ENCODE measurements around the gene OR2J2. TPM values are rescaled to one million over a fixed set of nuclear protein-coding genes. Genes with fewer than 3 reads are reported as not detected.
"Not testable (repeated sequence)": the region's sequence is repeated elsewhere in the genome, so short reads cannot be mapped to it uniquely, and the experiment has no call there.

OR2J2 gene
- total and polyA plus RNA-seq, 7 donors, result not detected

DNA sequence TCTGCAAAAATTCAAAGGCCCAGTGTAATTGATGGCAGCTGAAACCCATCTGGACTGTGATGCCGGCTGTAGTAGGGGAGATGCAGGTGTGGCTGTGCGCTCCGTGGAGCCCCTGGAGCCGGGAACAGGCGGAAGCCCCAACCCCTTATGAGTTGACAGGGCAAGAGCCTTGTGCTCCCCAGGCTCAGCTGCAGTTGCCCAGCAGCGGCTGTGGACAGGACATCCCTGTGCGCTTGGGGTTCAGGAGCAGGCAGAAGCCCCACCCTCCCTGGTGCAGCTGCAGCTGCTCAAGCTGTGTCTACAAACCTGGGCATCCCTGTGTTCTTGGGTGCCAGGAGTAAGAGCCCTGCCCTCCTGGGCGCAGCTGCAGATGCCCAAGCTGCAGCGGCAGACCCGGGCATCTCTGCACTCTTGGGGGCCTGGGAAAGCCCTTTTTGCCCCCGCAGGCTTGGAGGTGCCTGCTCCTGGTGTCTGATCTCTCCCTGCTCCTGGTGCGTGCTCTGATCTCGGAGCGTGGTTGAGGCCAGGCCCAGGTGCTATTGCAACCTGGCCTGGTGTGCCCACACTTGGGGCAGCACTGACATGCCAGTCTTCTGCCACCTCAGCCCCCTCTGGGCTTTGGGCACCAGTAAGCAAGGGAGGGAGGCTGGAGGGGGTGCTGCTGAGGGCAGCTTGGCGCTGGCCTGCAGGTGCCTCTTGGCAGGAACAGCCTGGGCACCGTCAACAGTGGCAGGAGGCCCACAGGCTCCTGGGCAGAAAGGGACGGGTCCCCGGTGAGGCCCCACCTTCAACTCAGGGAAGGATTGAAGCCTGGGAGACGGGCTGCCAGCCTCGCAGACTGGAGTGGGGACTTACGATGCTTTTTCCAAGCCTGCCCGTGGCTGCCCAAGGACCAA lies 30.3 kb downstream of the OR2J2 start:
- DNase-seq (peak in 1 of 2 donors; percentile 30), ATAC-seq (no peak)
- Histone ChIP-seq H3K27me3 (ENCODE audit: insufficient read depth in 3 of 3, low read length in 2 of 3) (no peaks in the 10 kb centered on the region), H3K27ac (no peak overlapping the region), H3K4me3 (no peak overlapping the region), H3K9me3 (no peaks in the 10 kb centered on the region), H3K4me1 (no peaks in the 10 kb centered on the region), H3K36me3 (ENCODE audit: insufficient read depth in 1 of 2, low read depth in 1 of 2) (no peaks in the 10 kb centered on the region)
- intact Hi-C loops (cut with DNase I), result no loop called here
- 72 to 83% (median 80%) methylated on average over 22 of the region's 22 CpGs for WGBS, 3 donors
- TF ChIP-seq, protein P1, sequence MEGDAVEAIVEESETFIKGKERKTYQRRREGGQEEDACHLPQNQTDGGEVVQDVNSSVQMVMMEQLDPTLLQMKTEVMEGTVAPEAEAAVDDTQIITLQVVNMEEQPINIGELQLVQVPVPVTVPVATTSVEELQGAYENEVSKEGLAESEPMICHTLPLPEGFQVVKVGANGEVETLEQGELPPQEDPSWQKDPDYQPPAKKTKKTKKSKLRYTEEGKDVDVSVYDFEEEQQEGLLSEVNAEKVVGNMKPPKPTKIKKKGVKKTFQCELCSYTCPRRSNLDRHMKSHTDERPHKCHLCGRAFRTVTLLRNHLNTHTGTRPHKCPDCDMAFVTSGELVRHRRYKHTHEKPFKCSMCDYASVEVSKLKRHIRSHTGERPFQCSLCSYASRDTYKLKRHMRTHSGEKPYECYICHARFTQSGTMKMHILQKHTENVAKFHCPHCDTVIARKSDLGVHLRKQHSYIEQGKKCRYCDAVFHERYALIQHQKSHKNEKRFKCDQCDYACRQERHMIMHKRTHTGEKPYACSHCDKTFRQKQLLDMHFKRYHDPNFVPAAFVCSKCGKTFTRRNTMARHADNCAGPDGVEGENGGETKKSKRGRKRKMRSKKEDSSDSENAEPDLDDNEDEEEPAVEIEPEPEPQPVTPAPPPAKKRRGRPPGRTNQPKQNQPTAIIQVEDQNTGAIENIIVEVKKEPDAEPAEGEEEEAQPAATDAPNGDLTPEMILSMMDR (IDR thresholded peaks at IDR 0.05), result no peak

DNA sequence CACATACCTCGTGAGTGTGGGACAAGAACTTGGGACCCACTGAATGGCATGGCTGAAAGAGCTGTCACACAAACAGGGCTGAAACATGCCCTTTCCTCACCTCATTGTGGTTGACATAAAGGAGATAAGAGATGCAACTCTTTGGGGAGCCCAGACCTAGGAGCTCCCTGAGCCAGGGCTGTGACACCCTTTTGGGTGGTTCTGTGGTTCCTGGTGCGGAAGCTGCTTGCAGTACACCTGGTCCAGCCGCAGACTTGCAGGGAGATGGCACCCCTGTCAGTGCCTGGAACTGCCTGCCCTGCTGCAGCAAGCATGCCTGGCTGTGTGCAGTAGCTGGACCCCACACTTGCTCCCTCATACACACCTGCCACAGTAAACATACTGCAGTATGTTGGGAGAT lies 31.3 kb downstream of the OR2J2 start:
- Histone ChIP-seq H3K9me3 (no peaks in the 10 kb centered on the region), H3K27me3 (ENCODE audit: insufficient read depth in 3 of 3, low read length in 2 of 3) (no peaks in the 10 kb centered on the region), H3K36me3 (ENCODE audit: insufficient read depth in 1 of 2, low read depth in 1 of 2) (no peaks in the 10 kb centered on the region), H3K4me1 (no peaks in the 10 kb centered on the region), H3K4me3 (no peak overlapping the region), H3K27ac (no peak overlapping the region)
- ATAC-seq (no peak), DNase-seq (peak in 1 of 2 donors; percentile 30)
- intact Hi-C loops (cut with DNase I), result no loop called here
- TF ChIP-seq, protein P1 (IDR thresholded peaks at IDR 0.05), result no peak
- 84 to 89% (median 85%) methylated on average over 3 of the region's 3 CpGs for WGBS, 3 donors

DNA sequence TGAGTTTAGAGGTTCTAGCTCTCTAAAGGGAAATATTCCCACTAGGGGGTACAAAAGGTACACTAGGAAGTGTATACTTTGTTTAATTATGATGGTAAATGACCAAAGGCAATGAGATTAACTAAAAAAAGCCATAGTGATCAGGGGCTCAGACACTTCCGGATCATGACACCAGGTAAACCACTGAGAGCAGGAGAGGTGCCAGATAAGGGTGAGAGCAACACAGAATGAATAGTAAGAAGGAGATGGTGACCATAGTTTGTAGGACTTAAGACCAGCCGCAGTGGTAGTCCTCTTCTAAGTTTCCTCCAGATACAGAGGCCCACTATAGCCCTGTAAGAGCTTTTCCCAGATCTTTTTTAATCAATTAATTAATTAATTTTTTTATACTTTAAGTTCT lies 40.8 kb downstream of the OR2J2 start:
- no peak for ATAC-seq
- WGBS, 3 donors, result 85 to 96% (median 91%) methylated on average over 2 of the region's 2 CpGs
- no peak overlapping the region for H3K4me3 ChIP-seq
- H3K27ac ChIP-seq, result no peak overlapping the region
- intact Hi-C loops (cut with DNase I), result no loop called here
- H3K27me3 ChIP-seq (ENCODE audit: insufficient read depth in 3 of 3, low read length in 2 of 3), result no peaks in the 10 kb centered on the region
- no peak for DNase-seq
- H3K4me1 ChIP-seq, result no peaks in the 10 kb centered on the region
- TF ChIP-seq, protein P1 (IDR thresholded peaks at IDR 0.05), result no peak
- H3K9me3 ChIP-seq, result no peaks in the 10 kb centered on the region
- H3K36me3 ChIP-seq (ENCODE audit: insufficient read depth in 1 of 2, low read depth in 1 of 2), result no peaks in the 10 kb centered on the region

DNA sequence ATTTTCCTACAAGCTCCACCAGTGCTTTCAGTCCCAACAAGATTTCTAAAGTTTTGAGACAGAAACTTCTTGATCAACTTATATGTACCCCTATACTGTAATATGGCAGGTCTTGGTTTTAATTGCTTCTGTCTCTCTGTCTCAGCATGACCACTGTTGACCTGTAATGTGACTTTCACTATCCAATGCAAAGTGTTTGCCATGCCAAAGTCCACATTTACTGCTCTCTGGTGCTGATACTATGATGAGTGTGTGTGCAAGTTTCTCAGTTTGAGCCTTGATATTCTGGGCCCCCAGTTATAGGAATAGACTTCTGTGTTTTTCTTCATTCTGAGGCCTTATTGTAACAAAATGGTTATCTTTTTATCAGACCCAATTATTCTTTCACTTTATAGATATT lies 45.8 kb downstream of the OR2J2 start:
- TF ChIP-seq, protein P1 (IDR thresholded peaks at IDR 0.05), result no peak
- Histone ChIP-seq H3K9me3 (no peaks in the 10 kb centered on the region), H3K36me3 (ENCODE audit: insufficient read depth in 1 of 2, low read depth in 1 of 2) (no peaks in the 10 kb centered on the region), H3K27me3 (ENCODE audit: insufficient read depth in 3 of 3, low read length in 2 of 3) (no peaks in the 10 kb centered on the region), H3K4me3 (no peak overlapping the region), H3K4me1 (no peaks in the 10 kb centered on the region), H3K27ac (no peak overlapping the region)
- ATAC-seq (no peak), DNase-seq (no peak)
- intact Hi-C loops (cut with DNase I), result no loop called here

DNA sequence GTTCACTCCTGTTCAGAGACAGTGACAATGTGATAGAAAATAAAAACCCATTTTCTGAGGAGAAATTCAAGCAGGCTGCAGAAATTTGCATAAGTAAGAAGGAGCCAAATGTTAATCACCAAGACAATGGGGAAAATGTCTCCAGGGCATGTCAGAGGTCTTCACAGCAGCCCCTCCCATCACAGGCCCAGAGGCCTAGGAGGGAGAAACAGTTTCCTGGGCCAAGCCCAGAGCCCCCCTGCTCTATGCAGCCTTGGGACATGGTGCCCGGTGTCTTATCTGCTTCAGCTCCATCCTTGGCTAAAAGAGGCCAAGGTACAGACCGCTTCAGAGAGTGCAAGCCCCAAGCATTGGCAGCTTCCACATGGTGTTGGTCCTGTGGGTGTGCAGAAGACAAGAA lies 46.5 kb downstream of the OR2J2 start:
- ATAC-seq; H3K4me3 ChIP-seq; H3K9me3 ChIP-seq; H3K36me3 ChIP-seq (ENCODE audit: insufficient read depth in 1 of 2, low read depth in 1 of 2); H3K27ac ChIP-seq; H3K27me3 ChIP-seq (ENCODE audit: insufficient read depth in 3 of 3, low read length in 2 of 3); H3K4me1 ChIP-seq; DNase-seq; intact Hi-C loops (cut with DNase I): not testable (repeated sequence)
- 46 to 82% (median 56%) methylated on average over 2 of the region's 2 CpGs for WGBS, 3 donors

DNA sequence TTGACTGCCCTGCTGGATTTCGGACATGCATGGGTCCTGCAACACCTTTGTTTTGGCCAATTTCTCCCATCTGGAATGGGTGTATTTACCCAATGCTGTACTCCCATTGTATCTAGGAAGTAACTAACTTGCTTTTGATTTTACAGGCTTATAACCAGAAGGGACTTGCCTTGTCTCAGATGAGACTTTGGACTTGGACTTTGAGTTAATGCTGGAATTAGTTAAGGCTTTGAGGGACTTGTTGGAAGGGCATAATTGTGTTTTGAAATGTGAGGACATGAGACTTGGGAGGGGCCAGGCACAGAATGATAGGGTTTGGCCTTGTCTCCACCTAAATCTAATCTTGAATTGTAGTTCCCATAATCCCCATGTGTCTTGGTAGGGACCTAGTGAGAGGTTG lies 47.3 kb downstream of the OR2J2 start:
- H3K4me3 ChIP-seq; intact Hi-C loops (cut with DNase I); H3K36me3 ChIP-seq (ENCODE audit: insufficient read depth in 1 of 2, low read depth in 1 of 2); DNase-seq; H3K4me1 ChIP-seq; ATAC-seq; H3K27ac ChIP-seq; H3K9me3 ChIP-seq; H3K27me3 ChIP-seq (ENCODE audit: insufficient read depth in 3 of 3, low read length in 2 of 3): not testable (repeated sequence)
- 48 to 64% (median 59%) methylated on average over 1 of the region's 1 CpG for WGBS, 3 donors
